ENCODE measurements around the gene PDCD7. TPM values are rescaled to one million over a fixed set of nuclear protein-coding genes. Genes with fewer than 3 reads are reported as not detected.

PDCD7 gene
- total and polyA plus RNA-seq, 2 of the 13 experiments (the other 11 are each of a cell fraction or from before 2014, with no cell fraction given): 10.1 to 14.7 TPM

GRCh38 chr15:65069779-65070546 lies 63.6 kb downstream of the PDCD7 start (continued):
- TF ChIP-seq ZBTB4 (CRISPR knock-in tag; IDR thresholded peaks at IDR 0.05; ENCODE audit: borderline replicate concordance) (no peak), HNRNPLL (IDR thresholded peaks at IDR 0.05; ENCODE audit: low read depth, low read length, poor library complexity, severe bottlenecking) (no peak), SP5 (CRISPR knock-in tag; IDR thresholded peaks at IDR 0.05; ENCODE audit: borderline replicate concordance, low read depth) (no peak), ZNF788 (CRISPR knock-in tag; IDR thresholded peaks at IDR 0.05; ENCODE audit: borderline replicate concordance) (no peak), SMARCE1 (IDR thresholded peaks at IDR 0.05; ENCODE audit: borderline replicate concordance) (no peak), NFKBIZ (CRISPR knock-in tag; IDR thresholded peaks at IDR 0.05) (no peak), ZIK1 (CRISPR knock-in tag; IDR thresholded peaks at IDR 0.05; ENCODE audit: borderline replicate concordance, low read depth) (no peak), ZNF296 (CRISPR knock-in tag; conservative IDR thresholded peaks at IDR 0.05) (no peak), ZZZ3 (CRISPR knock-in tag; IDR thresholded peaks at IDR 0.05; ENCODE audit: borderline replicate concordance) (no peak), ZNF629 (CRISPR knock-in tag; conservative IDR thresholded peaks at IDR 0.05) (no peak), POLR2G (IDR thresholded peaks at IDR 0.05; ENCODE audit: low read depth, low read length) (no peak), SYNCRIP (IDR thresholded peaks at IDR 0.05; ENCODE audit: insufficient read depth, low read depth, low read length) (no peak)
- TF ChIP-seq, protein P1, sequence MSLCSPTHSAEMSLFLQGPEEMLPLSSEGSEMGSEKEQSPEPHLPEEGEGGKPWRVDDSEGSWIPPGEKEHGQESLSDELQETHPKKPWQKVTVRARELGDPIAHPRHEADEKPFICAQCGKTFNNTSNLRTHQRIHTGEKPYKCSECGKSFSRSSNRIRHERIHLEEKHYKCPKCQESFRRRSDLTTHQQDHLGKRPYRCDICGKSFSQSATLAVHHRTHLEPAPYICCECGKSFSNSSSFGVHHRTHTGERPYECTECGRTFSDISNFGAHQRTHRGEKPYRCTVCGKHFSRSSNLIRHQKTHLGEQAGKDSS (CRISPR knock-in tag; IDR thresholded peaks at IDR 0.05; ENCODE audit: borderline replicate concordance, low read depth): no peak
- TF ChIP-seq, protein P2, sequence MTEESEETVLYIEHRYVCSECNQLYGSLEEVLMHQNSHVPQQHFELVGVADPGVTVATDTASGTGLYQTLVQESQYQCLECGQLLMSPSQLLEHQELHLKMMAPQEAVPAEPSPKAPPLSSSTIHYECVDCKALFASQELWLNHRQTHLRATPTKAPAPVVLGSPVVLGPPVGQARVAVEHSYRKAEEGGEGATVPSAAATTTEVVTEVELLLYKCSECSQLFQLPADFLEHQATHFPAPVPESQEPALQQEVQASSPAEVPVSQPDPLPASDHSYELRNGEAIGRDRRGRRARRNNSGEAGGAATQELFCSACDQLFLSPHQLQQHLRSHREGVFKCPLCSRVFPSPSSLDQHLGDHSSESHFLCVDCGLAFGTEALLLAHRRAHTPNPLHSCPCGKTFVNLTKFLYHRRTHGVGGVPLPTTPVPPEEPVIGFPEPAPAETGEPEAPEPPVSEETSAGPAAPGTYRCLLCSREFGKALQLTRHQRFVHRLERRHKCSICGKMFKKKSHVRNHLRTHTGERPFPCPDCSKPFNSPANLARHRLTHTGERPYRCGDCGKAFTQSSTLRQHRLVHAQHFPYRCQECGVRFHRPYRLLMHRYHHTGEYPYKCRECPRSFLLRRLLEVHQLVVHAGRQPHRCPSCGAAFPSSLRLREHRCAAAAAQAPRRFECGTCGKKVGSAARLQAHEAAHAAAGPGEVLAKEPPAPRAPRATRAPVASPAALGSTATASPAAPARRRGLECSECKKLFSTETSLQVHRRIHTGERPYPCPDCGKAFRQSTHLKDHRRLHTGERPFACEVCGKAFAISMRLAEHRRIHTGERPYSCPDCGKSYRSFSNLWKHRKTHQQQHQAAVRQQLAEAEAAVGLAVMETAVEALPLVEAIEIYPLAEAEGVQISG (CRISPR knock-in tag; IDR thresholded peaks at IDR 0.05): no peak
- TF ChIP-seq, protein P3, sequence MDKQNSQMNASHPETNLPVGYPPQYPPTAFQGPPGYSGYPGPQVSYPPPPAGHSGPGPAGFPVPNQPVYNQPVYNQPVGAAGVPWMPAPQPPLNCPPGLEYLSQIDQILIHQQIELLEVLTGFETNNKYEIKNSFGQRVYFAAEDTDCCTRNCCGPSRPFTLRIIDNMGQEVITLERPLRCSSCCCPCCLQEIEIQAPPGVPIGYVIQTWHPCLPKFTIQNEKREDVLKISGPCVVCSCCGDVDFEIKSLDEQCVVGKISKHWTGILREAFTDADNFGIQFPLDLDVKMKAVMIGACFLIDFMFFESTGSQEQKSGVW (CRISPR knock-in tag; IDR thresholded peaks at IDR 0.05; ENCODE audit: borderline replicate concordance): no peak

Measured in HepG2 (cell line).